ENCODE results near the gene EIF3B.

GRCh38 chr7:2355705-2356008 is 1.0 kb downstream of the EIF3B start:
- TF ChIP-seq, protein P1, sequence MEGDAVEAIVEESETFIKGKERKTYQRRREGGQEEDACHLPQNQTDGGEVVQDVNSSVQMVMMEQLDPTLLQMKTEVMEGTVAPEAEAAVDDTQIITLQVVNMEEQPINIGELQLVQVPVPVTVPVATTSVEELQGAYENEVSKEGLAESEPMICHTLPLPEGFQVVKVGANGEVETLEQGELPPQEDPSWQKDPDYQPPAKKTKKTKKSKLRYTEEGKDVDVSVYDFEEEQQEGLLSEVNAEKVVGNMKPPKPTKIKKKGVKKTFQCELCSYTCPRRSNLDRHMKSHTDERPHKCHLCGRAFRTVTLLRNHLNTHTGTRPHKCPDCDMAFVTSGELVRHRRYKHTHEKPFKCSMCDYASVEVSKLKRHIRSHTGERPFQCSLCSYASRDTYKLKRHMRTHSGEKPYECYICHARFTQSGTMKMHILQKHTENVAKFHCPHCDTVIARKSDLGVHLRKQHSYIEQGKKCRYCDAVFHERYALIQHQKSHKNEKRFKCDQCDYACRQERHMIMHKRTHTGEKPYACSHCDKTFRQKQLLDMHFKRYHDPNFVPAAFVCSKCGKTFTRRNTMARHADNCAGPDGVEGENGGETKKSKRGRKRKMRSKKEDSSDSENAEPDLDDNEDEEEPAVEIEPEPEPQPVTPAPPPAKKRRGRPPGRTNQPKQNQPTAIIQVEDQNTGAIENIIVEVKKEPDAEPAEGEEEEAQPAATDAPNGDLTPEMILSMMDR (conservative IDR thresholded peaks at IDR 0.05; ENCODE audit: low read depth, low read length), result no peak
- no peak for TF ChIP-seq POLR2A (IDR thresholded peaks at IDR 0.05; ENCODE audit: low read depth, low read length)
- TF ChIP-seq MAZ (IDR thresholded peaks at IDR 0.05; ENCODE audit: borderline replicate concordance, low read depth, low read length), result no peak
- no peak for TF ChIP-seq CEBPB (IDR thresholded peaks at IDR 0.05; ENCODE audit: low read depth, low read length)
- no peak for TF ChIP-seq MAFK (IDR thresholded peaks at IDR 0.05; ENCODE audit: low read depth, low read length)
- TF ChIP-seq, protein P2, sequence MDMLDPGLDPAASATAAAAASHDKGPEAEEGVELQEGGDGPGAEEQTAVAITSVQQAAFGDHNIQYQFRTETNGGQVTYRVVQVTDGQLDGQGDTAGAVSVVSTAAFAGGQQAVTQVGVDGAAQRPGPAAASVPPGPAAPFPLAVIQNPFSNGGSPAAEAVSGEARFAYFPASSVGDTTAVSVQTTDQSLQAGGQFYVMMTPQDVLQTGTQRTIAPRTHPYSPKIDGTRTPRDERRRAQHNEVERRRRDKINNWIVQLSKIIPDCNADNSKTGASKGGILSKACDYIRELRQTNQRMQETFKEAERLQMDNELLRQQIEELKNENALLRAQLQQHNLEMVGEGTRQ (IDR thresholded peaks at IDR 0.05; ENCODE audit: low read depth, low read length), result no peak
- TF ChIP-seq, protein P3, sequence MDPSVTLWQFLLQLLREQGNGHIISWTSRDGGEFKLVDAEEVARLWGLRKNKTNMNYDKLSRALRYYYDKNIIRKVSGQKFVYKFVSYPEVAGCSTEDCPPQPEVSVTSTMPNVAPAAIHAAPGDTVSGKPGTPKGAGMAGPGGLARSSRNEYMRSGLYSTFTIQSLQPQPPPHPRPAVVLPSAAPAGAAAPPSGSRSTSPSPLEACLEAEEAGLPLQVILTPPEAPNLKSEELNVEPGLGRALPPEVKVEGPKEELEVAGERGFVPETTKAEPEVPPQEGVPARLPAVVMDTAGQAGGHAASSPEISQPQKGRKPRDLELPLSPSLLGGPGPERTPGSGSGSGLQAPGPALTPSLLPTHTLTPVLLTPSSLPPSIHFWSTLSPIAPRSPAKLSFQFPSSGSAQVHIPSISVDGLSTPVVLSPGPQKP (IDR thresholded peaks at IDR 0.05; ENCODE audit: borderline replicate concordance, low read depth, low read length), result no peak
- no peak for TF ChIP-seq RAD21 (IDR thresholded peaks at IDR 0.05; ENCODE audit: low read length)
- TF ChIP-seq BHLHE40 (IDR thresholded peaks at IDR 0.05; ENCODE audit: low read depth, low read length), result no peak
- TF ChIP-seq FOS (IDR thresholded peaks at IDR 0.05; ENCODE audit: low read depth, low read length), result no peak
- no peak for TF ChIP-seq SMC3 (IDR thresholded peaks at IDR 0.05; ENCODE audit: low read depth, low read length)
- TF ChIP-seq CHD1 (IDR thresholded peaks at IDR 0.05; ENCODE audit: low read depth, low read length), result no peak
- no peak for TF ChIP-seq RCOR1 (IDR thresholded peaks at IDR 0.05; ENCODE audit: insufficient replicate concordance, low read length)
